ENCODE data around the gene DHRS7B.

- TF ChIP-seq CTCF (conservative IDR thresholded peaks at IDR 0.05; ENCODE audit: low read depth, low read length) = no peak
- TF ChIP-seq EZH2 (IDR thresholded peaks at IDR 0.05; ENCODE audit: low read length, unreplicated experiment) = no peak
- no peak for TF ChIP-seq EZH2phosphoT487 (IDR thresholded peaks at IDR 0.05; ENCODE audit: borderline replicate concordance, low read length)
These were observed 45.3 kb downstream of the DHRS7B start for GRCh38 chr17:21171970-21172510.

Data from PC-3 (cell line).